Inflammatory macrophage (primary cell): ENCODE data around the gene FOXJ1.
"Not testable (repeated sequence)": the region's sequence is repeated elsewhere in the genome, so short reads cannot be mapped to it uniquely, and the experiment has no call there.

Experiments
- DNase-seq, 2 donors: peaks; one replicate each; pipeline ENCODE4 v3.0.0-alpha.2; 2020 to 2022
- total RNA-seq, 18 experiments: gene quantifications; one replicate each; lab custom pipeline; 2026; ENCODE audit warnings: mixed read lengths in 6 of 18, inconsistent platforms in 2 of 18; lab: John Stamatoyannopoulos, UW

Gene FOXJ1
- total RNA-seq = 0 to 0.65 (median 0) reads per million in 18 experiments

GRCh38 chr17:76141212-76142038 is at the start of gene FOXJ1:
Gene FOXJ1 (minus strand): TSS chr17:76141245. CDS start chr17:76140395, 850 bp downstream.
- peak; percentile 88 to 93 for DNase-seq

GRCh38 chr17:76189741-76190140 is 48.7 kb upstream of the FOXJ1 start:
- DNase-seq = no peak

GRCh38 chr17:76189247-76189646 is 48.2 kb upstream of the FOXJ1 start:
- no peak for DNase-seq

- no peak for DNase-seq
These were observed 47.4 kb upstream of the FOXJ1 start for GRCh38 chr17:76188213-76189016.

- DNase-seq = not testable (repeated sequence)
These were observed 45.7 kb upstream of the FOXJ1 start for GRCh38 chr17:76186774-76187173.

- DNase-seq = no peak
These were observed 43.2 kb upstream of the FOXJ1 start for GRCh38 chr17:76184290-76184689.

GRCh38 chr17:76182016-76182764 is 41.1 kb upstream of the FOXJ1 start:
- DNase-seq = peak; percentile 91 to 95

GRCh38 chr17:76179496-76180467 is 38.7 kb upstream of the FOXJ1 start:
- peak; percentile 9 to 12 for DNase-seq

- DNase-seq = no peak
These were observed 37.1 kb upstream of the FOXJ1 start for GRCh38 chr17:76178124-76178523.

- DNase-seq = no peak
These were observed 35.9 kb upstream of the FOXJ1 start for GRCh38 chr17:76176701-76177574.

- no peak for DNase-seq
These were observed 33.0 kb upstream of the FOXJ1 start for GRCh38 chr17:76174037-76174436.

GRCh38 chr17:76173474-76173873 is 32.4 kb upstream of the FOXJ1 start:
- DNase-seq = no peak

- no peak for DNase-seq
These were observed 30.7 kb upstream of the FOXJ1 start for GRCh38 chr17:76171706-76172105.

GRCh38 chr17:76170114-76170513 is 29.1 kb upstream of the FOXJ1 start:
- no peak for DNase-seq

GRCh38 chr17:76166906-76167305 is 25.9 kb upstream of the FOXJ1 start:
- DNase-seq = no peak

GRCh38 chr17:76166168-76166567 is 25.1 kb upstream of the FOXJ1 start:
- DNase-seq = peak in 1 of 2 donors; percentile 20

- no peak for DNase-seq
These were observed 23.3 kb upstream of the FOXJ1 start for GRCh38 chr17:76164331-76164730.

GRCh38 chr17:76163919-76164318 is 22.9 kb upstream of the FOXJ1 start:
- no peak for DNase-seq

GRCh38 chr17:76161619-76162266 is 20.7 kb upstream of the FOXJ1 start:
- DNase-seq = no peak
